Spinal cord (tissue), 10 donors: ENCODE data around the gene GHITM. TPM values are rescaled to one million over a fixed set of nuclear protein-coding genes. Genes with fewer than 3 reads are reported as not detected.
A peak's percentile ranks its signal among the peaks of the same experiment; 100 is the strongest.

Experiments used
- DNase-seq, 6 donors: peaks; one replicate each; pipeline versions ENCODE4 v3.0.0 to v3.0.0-alpha.2; 2013 to 2015; ENCODE audit warnings: low spot score in 6 of 6, low read depth in 4 of 6
- H3K27ac ChIP-seq: one replicate; pipeline ENCODE4 v1.5.1; 2013; ENCODE audit warnings: low read depth, low read length, control low read depth
- H3K27me3 ChIP-seq: one replicate; pipeline ENCODE4 v1.6.1; 2013; ENCODE audit warnings: low read length; ENCODE audit not compliant: control insufficient read depth, insufficient read depth
- H3K36me3 ChIP-seq: one replicate; pipeline ENCODE4 v1.6.1; 2013; ENCODE audit warnings: low read length; ENCODE audit not compliant: control insufficient read depth, insufficient read depth
- H3K4me1 ChIP-seq: one replicate; pipeline ENCODE4 v1.6.1; 2013; ENCODE audit warnings: low read length; ENCODE audit not compliant: control insufficient read depth, insufficient read depth
- H3K4me3 ChIP-seq: one replicate; pipeline ENCODE4 v1.5.1; 2013; ENCODE audit warnings: low read depth, low read length, control low read depth
- H3K9me3 ChIP-seq: one replicate; pipeline ENCODE4 v1.6.1; 2013; ENCODE audit warnings: low read length; ENCODE audit not compliant: control insufficient read depth, insufficient read depth
- WGBS: methylation state at CpG from one replicate; pipeline ENCODE4 v1.1.5; 2013; ENCODE audit warnings: missing lambda C conversion rate; ENCODE audit not compliant: insufficient coverage; 5-methylcytosine and 5-hydroxymethylcytosine counted together
- polyA plus RNA-seq, 2 donors: library from polyadenylated mRNA; unstranded; fragments of 120-200 nt; gene quantifications; one replicate each; pipeline ENCODE4 v1.2.1, GENCODE V29; 2013; ENCODE audit not compliant: insufficient read length in 2 of 2
- total RNA-seq, 2 donors: library from RNA; depleted of rRNA in 1 of 2; stranded (reverse); fragments of 120-200 nt in 1 of 2; fragments of >200 nt in 1 of 2; gene quantifications; one replicate each; pipeline versions ENCODE4 v1.2.3 to v1.2.4, GENCODE V29; 2013 to 2014
- donor health status: healthy.

Gene GHITM
- total and polyA plus RNA-seq, 4 donors, result 144 to 204 (median 175) TPM

- WGBS, result 17% methylated on average over 40 of the region's 43 CpGs
- no peaks in the 10 kb centered on the region for H3K9me3 ChIP-seq
- no peak for DNase-seq
- no peak overlapping the region for H3K27ac ChIP-seq
- peaks cover 34% of the 10 kb centered on the region for H3K27me3 ChIP-seq
- peaks cover 2% of the 10 kb centered on the region for H3K36me3 ChIP-seq
- peaks cover 37% of the 10 kb centered on the region for H3K4me1 ChIP-seq
- peak overlapping the region; percentile 21 for H3K4me3 ChIP-seq
Observed at GRCh38 chr10:84195044-84195830, 55.9 kb downstream of the GHITM start.

- no peak for DNase-seq
- Histone ChIP-seq H3K9me3 (no peaks in the 10 kb centered on the region), H3K27ac (no peak overlapping the region), H3K27me3 (peaks cover 34% of the 10 kb centered on the region), H3K4me3 (no peak overlapping the region), H3K4me1 (peaks cover 37% of the 10 kb centered on the region), H3K36me3 (peaks cover 2% of the 10 kb centered on the region)
- WGBS, result 39% methylated on average over 4 of the region's 4 CpGs
Observed at GRCh38 chr10:84196083-84196482, 56.8 kb downstream of the GHITM start.

- WGBS, result 39% methylated on average over 2 of the region's 5 CpGs
- peaks cover 2% of the 10 kb centered on the region for H3K36me3 ChIP-seq
Observed at GRCh38 chr10:84196941-84197340, 57.6 kb downstream of the GHITM start.

GRCh38 chr10:84197643-84198042 is 58.3 kb downstream of the GHITM start:
- WGBS, result 94% methylated on average over 5 of the region's 5 CpGs
- Histone ChIP-seq H3K36me3 (peaks cover 2% of the 10 kb centered on the region), H3K27me3 (peaks cover 32% of the 10 kb centered on the region), H3K4me3 (no peak overlapping the region), H3K27ac (no peak overlapping the region), H3K4me1 (peaks cover 37% of the 10 kb centered on the region), H3K9me3 (no peaks in the 10 kb centered on the region)
- DNase-seq, result no peak

More at GRCh38 chr10:84196941-84197340, 57.6 kb downstream of the GHITM start:
- H3K9me3 ChIP-seq, result no peaks in the 10 kb centered on the region
- H3K4me3 ChIP-seq, result no peak overlapping the region
- no peak overlapping the region for H3K27ac ChIP-seq
- peaks cover 37% of the 10 kb centered on the region for H3K4me1 ChIP-seq
- DNase-seq, result peak in 2 of 6 donors; percentile 23 to 68
- peaks cover 34% of the 10 kb centered on the region for H3K27me3 ChIP-seq

- no peaks in the 10 kb centered on the region for H3K9me3 ChIP-seq
- peaks cover 2% of the 10 kb centered on the region for H3K36me3 ChIP-seq
- no peak for DNase-seq
- peaks cover 37% of the 10 kb centered on the region for H3K4me1 ChIP-seq
- H3K27ac ChIP-seq, result no peak overlapping the region
- WGBS, result 74% methylated on average over 5 of the region's 7 CpGs
- peaks cover 27% of the 10 kb centered on the region for H3K27me3 ChIP-seq
- H3K4me3 ChIP-seq, result no peak overlapping the region
Observed at GRCh38 chr10:84198206-84198915, 59.1 kb downstream of the GHITM start.

- H3K27ac ChIP-seq, result no peak overlapping the region
- no peak for DNase-seq
- H3K9me3 ChIP-seq, result no peaks in the 10 kb centered on the region
- peaks cover 20% of the 10 kb centered on the region for H3K4me1 ChIP-seq
- H3K4me3 ChIP-seq, result no peak overlapping the region
- 76% methylated on average over 6 of the region's 11 CpGs for WGBS
- H3K27me3 ChIP-seq, result peaks cover 6% of the 10 kb centered on the region
- H3K36me3 ChIP-seq, result peaks cover 2% of the 10 kb centered on the region
Observed at GRCh38 chr10:84200537-84201243, 61.4 kb downstream of the GHITM start.

GRCh38 chr10:84201244-84201606 is 61.9 kb downstream of the GHITM start:
- peaks cover under 1% of the 10 kb centered on the region for H3K27me3 ChIP-seq
- H3K27ac ChIP-seq, result no peak overlapping the region
- no peaks in the 10 kb centered on the region for H3K9me3 ChIP-seq
- DNase-seq, result no peak
- peaks cover 15% of the 10 kb centered on the region for H3K4me1 ChIP-seq
- H3K36me3 ChIP-seq, result peaks cover 2% of the 10 kb centered on the region
- H3K4me3 ChIP-seq, result no peak overlapping the region
- whole genome bisulfite sequencing, result 67% methylated on average over 3 of the region's 6 CpGs

- Histone ChIP-seq H3K27ac (no peak overlapping the region), H3K27me3 (no peaks in the 10 kb centered on the region), H3K36me3 (peaks cover 2% of the 10 kb centered on the region), H3K9me3 (no peaks in the 10 kb centered on the region), H3K4me3 (no peak overlapping the region), H3K4me1 (peaks cover 11% of the 10 kb centered on the region)
- WGBS, result 70% methylated on average over 10 of the region's 11 CpGs
- DNase-seq, result no peak
Observed at GRCh38 chr10:84201682-84202081, 62.4 kb downstream of the GHITM start.

GRCh38 chr10:84202349-84202748 is 63.0 kb downstream of the GHITM start:
- Histone ChIP-seq H3K27ac (no peak overlapping the region), H3K4me3 (no peak overlapping the region), H3K27me3 (no peaks in the 10 kb centered on the region), H3K36me3 (peaks cover 2% of the 10 kb centered on the region), H3K9me3 (no peaks in the 10 kb centered on the region), H3K4me1 (peaks cover 5% of the 10 kb centered on the region)
- no peak for DNase-seq
- 81% methylated on average over 5 of the region's 5 CpGs for WGBS
